Effector CD8-positive, alpha-beta T cell (primary cell): ENCODE results near the gene RPL29.

ENCODE experiments used
- DNase-seq: peaks from one replicate; lab custom pipeline; 2025; lab: John Stamatoyannopoulos, UW

RPL29 gene

DNA sequence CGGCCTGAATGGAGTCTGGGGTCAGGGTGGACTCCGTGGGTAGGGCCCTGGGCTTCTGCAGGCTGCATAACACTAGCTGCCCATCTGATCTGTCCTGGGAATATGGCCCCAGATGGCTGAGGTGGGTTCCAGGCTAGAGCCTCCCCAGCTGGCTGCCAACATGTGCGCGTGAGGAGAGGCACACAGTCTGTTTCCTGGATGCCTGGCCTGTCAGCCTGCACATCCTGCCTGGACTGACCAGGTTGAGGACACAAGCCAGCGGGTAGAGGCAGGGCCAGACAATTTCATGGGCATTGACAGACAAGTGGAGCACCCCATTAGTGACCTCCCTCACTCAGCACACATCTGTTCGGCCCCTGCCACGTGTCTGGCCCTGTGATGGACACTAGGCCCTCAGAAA, 29.8 kb upstream of the RPL29 start:
- DNase-seq: no peak

DNA sequence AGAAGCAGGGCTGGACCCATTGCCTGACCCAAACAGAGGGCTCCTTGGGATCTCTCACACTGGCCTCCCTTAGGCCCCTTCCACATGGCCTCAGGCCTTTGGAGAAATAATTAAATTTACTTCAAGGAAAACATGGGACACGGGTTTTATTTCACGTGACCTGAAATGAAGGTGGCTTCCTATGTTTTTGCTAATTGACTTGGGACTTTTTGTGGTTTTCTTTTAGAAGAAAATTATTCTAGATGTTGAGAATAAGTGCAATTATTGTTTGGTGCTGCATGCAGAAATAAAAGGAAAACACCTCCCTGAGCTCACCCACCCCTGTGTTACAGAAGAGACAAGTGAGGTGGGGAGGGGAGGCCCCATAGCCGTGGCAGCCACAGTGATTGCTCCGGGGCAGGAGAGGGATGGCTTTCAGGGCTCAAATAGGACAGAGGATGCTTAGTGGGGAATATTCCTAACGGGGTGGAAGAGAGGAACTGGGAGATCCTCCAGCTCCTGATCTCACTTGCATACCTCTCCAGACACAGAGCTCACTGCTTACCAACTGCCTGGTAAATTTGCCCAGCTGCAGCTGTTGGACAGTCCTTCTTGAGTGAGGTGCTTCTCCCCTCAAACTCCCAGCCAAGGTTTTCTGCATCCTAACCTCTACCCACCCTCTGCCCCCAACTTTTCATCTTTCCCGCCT, 29.2 kb upstream of the RPL29 start:
- DNase-seq: no peak

DNA sequence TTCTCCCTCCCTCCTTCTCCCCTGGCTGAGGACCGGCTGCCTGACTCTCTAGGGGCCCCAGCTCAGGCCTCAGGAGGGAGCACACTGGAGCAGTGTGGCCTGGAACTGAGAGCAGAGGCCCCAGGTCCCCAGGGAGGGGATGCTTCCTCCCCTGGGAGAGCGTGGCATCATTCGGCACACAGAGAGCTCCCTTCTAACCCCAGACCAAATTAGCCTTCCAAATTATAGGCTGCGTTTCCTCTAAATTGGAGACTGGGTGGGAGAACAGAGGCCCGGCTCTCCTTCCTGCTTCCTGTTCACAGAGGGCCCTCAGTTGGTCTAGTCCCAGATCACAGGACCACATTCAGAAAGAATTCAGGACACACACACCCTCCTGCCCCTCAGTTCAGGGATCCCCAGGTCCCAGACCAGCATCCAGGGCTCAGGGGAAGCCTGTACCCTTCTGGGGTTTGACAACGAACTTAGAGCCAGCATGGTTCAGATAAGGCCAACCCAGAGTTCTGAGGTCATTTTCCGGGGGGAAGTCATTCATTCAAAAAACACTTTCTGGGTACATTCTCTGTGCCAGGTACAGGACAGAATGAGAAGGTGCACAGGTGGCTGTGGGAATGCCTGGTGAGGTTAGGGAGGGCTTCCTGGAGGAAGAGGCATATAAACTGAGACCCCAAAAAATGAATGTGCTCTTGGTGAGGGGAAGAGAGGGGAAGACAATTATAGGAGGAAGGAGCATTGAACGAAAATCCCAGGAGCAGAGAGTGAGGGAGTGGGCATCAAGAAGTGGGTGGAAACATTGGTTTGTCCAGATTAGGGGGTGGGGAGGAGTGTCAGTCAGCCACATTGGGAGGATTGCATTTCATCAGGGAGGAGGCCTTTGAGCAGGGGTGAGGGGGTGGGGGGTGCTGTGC, 28.4 kb upstream of the RPL29 start:
- no peak for DNase-seq

DNA sequence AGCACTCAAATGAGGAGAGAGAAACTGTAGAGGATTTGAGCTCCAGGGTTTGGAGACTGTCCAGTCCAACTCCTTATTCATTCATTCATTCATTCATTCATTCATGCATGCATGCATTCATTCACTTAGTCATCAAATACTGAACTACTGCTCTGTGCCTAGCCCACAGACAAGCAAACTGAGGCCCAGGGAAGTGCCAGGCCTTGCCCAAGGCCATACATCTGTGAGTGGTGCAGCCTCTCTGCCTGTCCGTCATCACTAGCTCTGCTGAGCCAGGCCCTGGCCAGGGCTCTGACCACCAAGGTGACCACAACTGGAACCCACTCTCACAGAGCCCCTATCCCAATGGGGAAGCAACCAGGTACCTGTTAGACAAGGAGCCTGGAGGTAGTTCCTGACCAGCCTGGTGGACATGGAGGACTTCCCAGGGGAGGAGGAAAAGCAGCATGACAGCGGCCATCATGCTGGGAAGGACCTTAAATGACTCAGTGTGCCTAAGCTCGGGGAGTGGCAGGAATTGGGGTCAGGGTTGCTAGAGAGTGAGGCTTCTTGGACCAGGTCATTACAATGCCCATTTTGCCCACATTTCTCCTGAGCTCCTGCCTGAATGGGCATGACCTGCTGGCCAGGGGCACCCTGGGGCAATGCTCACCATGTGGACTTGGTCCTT, 27.5 kb upstream of the RPL29 start:
- DNase-seq: no peak

DNA sequence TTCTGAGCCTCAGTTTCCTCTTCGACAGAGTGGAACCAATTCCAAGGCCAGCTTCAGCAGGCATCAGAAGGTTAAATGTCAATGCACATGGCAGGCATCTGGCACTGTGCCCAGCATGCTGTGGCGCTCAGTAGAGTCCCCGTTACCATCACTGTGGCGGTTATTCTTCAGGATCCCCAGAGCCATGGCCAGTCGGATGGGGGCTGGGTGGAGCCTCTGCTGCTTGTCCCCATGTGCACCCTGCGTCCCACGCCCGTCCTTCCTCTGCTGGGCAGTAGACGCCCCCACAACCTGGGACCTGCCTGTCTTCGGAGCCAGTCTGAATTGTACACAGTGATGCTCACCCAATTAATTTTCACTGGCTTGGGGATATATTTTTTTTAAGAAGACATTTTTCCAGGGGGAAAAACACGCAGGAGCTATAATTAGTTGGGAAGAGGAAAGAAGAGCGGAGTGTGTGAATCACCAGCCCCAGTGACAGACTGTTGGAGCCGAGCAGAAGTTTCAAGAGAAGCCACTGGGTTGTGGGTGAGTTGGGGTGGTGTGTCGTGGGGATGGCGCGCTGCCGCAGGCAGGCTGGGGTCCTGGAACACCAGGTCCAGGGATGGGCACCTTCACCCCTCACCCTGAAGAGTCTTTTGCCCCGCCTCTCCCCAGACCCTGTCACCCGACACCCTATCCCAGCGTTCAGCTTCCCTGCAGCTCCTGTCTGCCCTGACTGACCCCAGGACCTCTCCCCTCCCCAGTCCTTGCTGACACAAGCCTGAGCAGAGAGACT, 26.8 kb upstream of the RPL29 start:
- DNase-seq: no peak

DNA sequence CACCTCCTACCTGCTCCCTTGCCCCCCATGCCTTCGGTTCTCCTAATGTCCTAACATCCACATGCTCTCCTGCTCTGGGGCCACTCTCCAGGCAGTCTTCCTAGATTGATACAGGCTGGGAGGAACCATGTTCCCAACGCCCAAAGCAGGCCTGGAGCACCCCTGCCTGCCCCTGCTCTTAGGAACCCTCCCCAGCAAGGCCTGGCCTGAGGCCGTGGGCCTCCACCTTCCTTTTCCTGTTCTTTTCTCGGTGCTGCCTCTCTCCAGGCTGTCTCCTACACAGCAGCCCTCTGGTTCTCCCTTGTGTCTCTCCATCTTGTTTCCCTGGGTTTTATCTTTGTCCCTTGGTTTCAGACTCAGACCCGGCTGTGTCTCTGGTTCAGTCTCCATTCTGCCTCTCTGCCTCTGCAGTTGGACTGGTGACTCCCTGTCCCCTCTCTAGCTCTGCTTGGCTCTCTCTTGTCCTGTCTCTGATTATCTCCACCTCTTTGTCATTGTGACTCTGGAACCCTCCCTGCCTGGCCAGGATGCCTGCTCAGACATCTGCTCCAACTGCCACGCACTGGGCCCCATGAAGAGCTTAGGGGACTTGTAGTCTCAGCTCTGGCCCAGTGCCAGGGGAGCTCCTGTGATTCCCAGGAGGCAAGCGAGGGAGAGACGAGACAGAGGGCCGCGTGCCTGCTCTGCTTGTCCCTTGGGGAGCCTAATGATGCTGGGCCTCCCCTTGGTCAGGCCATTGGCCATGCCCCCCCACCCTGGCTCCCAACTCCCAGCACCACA, 26.0 kb upstream of the RPL29 start:
- DNase-seq: no peak

DNA sequence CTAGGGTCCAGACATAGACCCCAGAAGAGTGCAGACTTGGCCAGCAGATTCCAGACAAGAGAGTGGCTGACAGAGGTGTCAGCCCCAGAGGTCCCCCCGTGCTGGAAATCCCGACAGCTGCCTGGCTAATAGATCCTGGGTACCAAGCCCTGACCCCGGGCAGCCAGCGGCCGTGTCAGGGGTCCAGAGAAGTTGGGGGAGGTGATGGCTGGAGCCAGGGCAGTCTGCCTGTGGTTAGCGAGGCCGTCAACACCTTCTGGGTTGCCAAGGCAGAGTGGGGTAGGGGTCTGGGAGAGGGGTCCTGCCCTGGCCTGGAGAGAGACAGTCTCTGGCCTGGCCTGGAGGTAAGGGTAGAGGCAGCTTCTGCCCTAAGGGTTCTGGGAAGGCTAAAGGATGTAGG, 25.1 kb upstream of the RPL29 start:
- DNase-seq: no peak

DNA sequence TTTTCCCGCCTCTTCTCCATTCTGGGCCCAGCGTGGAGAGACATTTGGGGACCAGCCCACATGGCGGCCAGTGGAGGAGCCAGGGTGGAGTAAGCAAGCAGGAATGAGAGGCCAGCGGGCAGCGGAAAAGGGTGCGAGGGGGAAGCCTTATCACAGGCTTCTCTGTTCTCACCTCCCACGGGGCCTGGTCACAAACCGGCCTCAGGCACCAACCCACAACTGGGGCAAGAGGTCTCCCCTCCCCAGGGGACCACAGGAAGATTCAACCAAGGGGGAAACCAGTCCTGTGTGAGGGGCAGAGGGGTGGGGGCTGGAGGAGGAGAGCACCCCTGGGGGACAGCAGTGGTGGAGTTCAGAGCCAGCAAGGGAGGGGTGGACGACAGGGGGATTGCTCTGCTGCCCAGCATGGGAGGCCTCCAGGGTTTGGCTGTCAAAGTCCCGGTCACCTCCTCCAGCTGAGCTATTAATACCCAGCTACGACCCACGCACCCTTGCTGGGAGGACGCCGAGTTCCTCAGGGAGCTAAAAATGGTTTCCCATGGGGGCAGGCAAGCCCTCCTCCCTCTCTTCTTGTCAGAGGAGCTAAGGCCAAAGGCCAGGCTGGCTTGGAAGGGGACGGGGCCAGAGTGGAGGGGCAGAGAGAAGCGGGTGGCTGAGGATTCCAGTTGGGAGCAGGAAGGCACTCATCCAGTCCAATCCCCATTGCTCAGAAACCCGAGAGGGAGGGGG, 23.8 kb upstream of the RPL29 start:
- no peak for DNase-seq

DNA sequence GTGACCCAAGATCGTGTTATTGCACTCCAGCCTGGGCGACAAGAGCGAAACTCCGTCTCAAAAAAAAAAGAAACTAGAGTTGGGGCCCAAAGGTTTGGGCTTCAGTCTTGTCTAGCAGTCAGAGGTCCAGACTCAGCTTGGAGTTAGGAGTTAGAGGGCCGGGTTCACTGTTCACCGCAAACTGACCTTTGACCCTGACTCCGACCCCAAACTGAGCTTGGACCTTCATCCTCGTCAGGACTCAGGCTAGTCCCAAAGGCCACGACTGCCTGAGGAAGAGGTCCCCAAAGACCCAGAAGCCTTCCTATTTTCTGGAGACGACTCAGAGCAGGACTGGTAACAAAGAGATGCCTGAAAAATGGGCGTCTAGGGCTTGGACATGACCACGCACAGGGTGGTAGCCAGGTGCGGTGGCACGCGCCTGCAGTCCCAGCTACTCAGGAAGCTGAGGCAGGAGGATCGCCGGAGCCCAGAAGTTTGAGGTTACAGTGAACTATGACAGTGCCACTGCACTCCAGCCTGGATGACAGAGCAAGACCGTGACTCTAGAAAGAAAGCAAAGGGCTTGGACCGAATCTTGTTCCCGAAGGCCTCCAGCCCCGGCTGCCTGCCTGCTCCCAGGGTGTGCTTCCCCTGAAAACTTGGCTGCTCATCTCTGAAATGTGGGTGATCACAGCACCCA, 22.8 kb upstream of the RPL29 start:
- no peak for DNase-seq

DNA sequence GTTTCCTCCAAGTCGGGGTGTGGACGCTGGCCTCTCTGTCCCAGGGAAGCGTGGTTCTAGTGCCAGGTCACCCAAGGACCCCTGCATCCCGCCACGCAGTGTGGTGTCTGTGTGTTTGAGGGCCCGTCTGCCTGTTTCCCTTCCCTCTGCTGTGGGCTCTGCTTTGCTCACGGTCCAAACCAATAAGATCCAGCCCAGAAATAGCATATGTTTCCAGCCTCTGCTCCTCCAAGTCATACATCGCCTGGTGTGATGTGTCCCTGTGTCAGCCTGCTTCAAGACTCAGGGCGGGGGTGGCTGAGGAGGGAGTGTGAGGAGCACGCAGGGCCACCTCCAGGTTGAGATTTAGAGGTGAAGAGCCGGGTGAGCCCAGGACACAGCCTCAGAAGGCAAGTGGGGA, 21.9 kb upstream of the RPL29 start:
- DNase-seq: no peak

DNA sequence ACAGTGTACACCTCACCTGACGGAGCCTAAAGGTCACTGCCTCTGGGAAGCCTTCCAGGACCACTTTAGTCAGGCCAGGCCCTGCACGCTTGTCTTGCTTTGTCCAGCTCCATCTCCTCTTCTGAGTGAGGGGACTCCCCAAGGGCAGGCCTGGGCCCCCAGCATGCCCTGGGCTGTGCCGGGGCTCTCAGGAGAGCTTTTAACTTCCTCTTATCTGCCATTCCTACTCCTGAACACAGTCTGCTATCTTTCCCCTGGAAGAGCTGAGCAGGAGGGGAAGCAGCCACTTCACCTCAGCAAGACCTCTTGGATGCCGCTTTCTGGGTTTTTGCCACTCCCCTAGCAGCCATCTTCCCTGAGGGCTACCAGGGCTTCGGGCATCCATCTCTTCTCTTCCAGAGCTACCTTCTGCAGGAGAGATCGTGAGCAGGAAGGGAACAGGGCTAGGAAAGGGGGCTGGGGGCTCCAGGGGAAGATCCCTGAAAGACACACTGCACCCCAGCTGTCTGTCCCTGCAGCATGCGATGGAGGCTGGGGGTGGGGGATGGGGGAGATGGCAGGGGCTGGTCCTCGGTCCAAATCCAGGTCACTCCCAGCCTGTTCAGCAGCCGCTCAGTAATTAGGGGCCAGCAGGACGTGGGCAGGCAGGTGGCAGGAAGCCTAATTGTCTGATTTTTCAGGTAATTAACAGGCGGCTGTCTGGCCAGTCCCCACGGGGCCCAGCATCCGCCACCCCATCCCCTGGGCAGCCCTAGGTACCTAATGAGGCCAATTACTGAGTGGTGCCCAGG, 19.9 kb upstream of the RPL29 start:
- no peak for DNase-seq

DNA sequence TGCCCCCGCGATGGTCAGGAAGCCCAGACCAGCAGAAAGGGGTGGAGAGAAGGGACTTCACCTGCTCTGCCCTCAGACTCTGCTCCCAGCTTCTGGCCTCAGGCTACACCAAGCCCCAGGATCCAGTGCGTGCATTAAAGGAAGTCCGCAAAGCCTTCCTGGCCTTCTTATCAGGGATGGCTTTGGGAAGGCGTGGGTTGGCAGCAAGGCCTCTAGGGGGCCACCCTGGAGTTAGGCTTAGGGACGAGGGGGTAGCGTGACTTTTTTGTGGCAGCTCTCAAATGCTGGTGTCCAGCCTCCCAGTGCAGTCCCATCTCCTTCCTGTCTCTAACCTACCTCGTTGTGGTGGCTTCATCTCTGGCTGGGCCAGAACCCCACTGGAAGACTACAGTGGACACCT, 18.9 kb upstream of the RPL29 start:
- DNase-seq: no peak

DNA sequence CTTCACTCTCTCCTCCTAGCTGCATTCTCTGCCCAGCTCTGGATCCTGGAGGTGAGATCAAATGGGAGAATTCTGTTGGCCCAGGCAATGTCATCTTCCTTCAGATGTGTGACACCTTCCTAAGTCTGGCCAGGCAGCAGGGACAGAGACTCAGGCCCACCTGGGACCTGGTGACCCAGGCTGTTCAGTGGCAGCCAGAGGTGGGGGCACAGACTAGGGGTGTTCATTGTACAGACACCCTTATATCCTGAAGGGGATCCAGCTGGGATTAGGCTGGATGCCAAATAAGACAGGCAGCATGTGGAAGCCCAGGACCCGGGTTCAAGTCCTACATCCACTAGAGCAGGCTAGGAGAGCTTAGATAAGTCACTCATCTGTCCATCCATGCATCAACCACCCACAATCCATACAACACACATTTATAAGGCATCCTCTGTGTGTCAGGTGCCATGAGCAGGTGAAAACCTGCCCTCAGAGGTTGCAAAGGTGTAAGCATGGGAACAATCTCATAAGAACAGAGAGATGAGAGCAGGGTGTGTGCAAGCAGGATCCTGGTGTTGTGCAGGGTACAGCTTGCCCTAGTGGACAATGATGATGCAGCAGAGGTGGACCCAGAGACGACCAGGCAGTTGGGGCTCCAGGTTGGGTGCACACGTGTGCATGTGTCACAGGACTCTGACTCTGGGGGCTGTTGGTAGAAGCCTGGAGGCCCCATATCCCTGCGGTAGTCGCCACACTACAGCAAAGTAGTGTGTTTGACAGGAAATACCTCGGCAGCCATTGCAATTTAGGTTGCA, 18.3 kb upstream of the RPL29 start:
- DNase-seq: no peak

DNA sequence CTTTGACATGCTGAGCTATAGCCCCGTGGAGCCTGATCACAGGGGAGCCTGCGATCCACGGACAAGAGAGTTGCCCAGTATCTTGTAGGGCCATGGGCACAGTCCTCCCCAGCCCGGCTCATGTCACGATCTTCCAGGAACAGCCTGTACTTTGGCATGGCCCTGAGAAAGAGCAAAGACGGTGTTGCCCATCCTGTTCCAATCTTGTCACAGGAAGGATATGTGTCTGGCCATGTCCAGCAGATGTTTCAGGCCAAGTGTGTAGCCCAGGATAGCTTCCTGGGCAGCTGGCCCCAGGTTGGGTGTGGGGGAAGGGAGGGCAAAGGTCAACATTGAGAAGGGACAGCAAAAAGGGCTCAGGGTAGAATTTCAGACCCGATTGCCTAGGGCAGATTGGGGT, 17.0 kb upstream of the RPL29 start:
- no peak for DNase-seq

DNA sequence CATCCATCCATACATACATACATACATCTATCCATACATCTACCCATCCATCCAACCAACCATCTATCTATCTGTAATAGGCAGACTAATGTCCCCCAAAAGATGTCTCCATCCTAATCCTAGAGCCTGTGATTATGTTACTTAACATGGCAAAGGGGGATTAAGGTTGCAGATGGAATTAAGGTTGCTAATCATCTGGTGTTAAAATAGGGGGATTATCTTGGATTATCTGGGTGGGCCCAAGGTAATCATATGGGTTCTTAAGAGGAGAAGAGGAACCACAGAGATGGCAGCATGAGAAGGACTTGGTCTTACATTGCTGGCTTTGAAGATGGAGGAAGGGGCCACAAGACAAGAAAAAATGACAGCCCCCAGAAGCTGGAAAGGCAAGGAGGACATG, 14.7 kb upstream of the RPL29 start:
- DNase-seq: no peak

DNA sequence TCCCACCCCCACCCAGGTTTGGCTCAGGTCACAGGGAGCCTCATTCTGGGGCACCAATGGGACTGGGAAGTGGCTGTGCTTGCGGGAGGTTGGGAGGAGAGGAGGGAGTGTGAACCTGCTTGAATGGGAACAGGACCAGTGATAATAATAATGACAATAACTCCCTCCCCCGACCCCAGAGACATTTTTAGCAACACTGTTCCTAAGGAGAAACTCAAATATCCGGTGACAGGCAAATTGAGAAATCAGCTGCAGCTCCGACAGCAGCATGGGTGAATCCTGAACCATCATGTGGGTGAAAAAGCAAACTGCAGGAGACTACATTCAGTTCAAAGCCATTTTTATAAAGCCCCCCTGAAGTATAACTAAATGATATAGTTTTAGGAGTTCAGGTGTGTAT, 11.6 kb upstream of the RPL29 start:
- DNase-seq: no peak

DNA sequence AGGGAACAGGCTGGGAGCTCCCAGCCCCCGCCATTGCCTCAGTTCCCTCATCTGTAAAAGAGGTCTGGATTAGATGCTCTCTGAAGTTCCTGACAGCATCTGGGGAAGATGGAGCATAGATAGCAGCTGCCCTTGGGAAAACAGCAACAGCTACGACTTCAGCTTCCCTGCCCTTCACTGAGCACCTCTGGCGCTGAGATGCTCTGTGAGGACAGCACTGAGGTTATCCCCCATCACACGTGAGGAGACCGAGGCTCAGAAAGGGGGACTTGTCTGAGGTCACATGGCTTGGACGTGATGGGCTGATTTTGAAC, 11.1 kb upstream of the RPL29 start:
- no peak for DNase-seq

DNA sequence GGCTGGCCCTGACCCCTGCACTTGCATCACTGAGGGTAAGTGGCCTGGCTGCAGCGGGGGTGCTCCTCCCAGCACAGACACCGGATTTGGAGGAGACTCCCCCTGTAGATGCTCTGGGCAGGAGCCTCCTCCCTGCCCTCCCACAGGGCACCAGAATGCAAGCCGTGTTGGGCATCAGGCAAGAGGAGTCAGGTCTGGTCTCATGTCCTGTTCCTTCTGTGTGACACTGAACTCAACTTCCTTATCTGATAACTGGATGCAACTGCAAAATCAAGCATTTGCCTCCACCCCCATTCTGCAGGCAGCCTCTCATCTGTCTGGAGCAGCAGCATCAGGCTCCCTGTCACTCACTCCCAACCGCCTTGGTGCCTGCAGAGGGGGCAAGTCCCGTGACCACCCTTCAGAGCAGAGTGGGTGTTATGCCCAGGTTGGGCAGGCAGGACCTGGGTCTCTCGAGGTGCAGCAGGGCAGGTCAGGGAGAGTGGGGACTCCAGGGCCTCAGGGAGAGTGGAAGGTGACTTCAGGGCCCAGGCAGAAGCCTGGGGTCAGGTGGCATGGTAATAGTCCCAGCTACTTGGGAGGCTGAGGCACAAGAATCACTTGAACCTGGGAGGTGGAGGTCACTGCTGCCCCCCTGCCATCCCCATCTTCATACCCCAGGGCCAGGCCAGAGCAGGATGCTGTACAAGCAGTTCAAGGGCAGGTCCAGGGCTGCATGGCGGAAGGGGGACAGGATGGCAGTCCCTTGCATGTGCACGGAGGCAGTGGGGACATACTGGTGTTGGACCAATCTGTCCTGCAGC, 10.5 kb upstream of the RPL29 start:
- no peak for DNase-seq
